ENCODE measurements around the gene SLC49A4.

- TF ChIP-seq ATF2 (tag by site-specific recombination; IDR thresholded peaks at IDR 0.05; ENCODE audit: low read depth) (no peak), TRIM28 (IDR thresholded peaks at IDR 0.05; ENCODE audit: borderline replicate concordance, low read length) (no peak), ZNF423 (tag by site-specific recombination; IDR thresholded peaks at IDR 0.05) (no peak), ZNF174 (tag by site-specific recombination; IDR thresholded peaks at IDR 0.05) (no peak), CTCF (tag by site-specific recombination; IDR thresholded peaks at IDR 0.05) (no peak), REST (tag by site-specific recombination; IDR thresholded peaks at IDR 0.05) (no peak), PATZ1 (tag by site-specific recombination; IDR thresholded peaks at IDR 0.05) (no peak)
Measured at GRCh38 chr3:122927726-122928125, 132.9 kb downstream of the SLC49A4 start.
